Panc1 (cell line): ENCODE measurements around the gene ABHD4. TPM values are rescaled to one million over a fixed set of nuclear protein-coding genes. Genes with fewer than 3 reads are reported as not detected.

ENCODE experiments used
- ATAC-seq: fragments of 200-7000 bp; cut with Tn5 transposase; 2 replicates; pipeline ENCODE4 v1.9.1; 2020; ENCODE audit warnings: mild to moderate bottlenecking, moderate library complexity
- BruUV-seq: library from RNA; stranded (reverse); fragments of 400-500 nt; replicated peaks from 2 replicates; lab custom pipeline; 2021; lab: Mats Ljungman, UMichigan
- CTCF ChIA-PET: fragments of 300-600 bp; sonication (Branson Sonifier 250); formaldehyde crosslinking; loops from one replicate; lab custom pipeline; 2022; ENCODE audit warnings: antibody characterized with exemption; lab: Charles Lee
- POLR2A ChIA-PET: fragments of 300-600 bp; sonication (Branson Sonifier 250); formaldehyde crosslinking; loops from one replicate; lab custom pipeline; 2022; ENCODE audit warnings: antibody characterized with exemption; lab: Charles Lee
- DNase-seq: peaks from one replicate; pipeline ENCODE4 v3.0.0-alpha.2; 2010; ENCODE audit warnings: low read depth, low spot score
- H3K27ac ChIP-seq: 2 replicates; pipeline ENCODE4 v1.5.1; 2011; ENCODE audit warnings: mild to moderate bottlenecking, low read length, inconsistent platforms
- H3K27me3 ChIP-seq: fragments of 200-500 bp; sonication (Bioruptor generic); 2 replicates; pipeline ENCODE4 v1.6.0; 2014; ENCODE audit warnings: low read length, inconsistent platforms; ENCODE audit not compliant: control insufficient read depth, insufficient read depth
- H3K36me3 ChIP-seq: fragments of 200-500 bp; sonication (Bioruptor generic); 2 replicates; pipeline ENCODE4 v1.5.1; 2014; ENCODE audit warnings: inconsistent platforms, mild to moderate bottlenecking, low read length, moderate library complexity; ENCODE audit not compliant: control insufficient read depth, insufficient read depth
- H3K4me1 ChIP-seq: 2 replicates; pipeline ENCODE4 v1.5.1; 2011; ENCODE audit warnings: inconsistent platforms, mild to moderate bottlenecking, low read length, moderate library complexity; ENCODE audit not compliant: control insufficient read depth, insufficient read depth
- H3K4me3 ChIP-seq, 2 experiments: 2 replicates each; pipeline ENCODE4 v1.5.1; 2011 to 2012; ENCODE audit warnings: low read depth in 2 of 2, low read length in 2 of 2, mild to moderate bottlenecking in 2 of 2, inconsistent platforms in 1 of 2, moderate library complexity in 1 of 2
- H3K9me3 ChIP-seq: fragments of 200-500 bp; sonication (Bioruptor generic); 2 replicates; pipeline ENCODE4 v1.5.1; 2014; ENCODE audit warnings: low read depth, mild to moderate bottlenecking, inconsistent platforms, low read length, moderate library complexity; ENCODE audit not compliant: control insufficient read depth, insufficient read depth
- CTCF ChIP-seq: fragments of 450-650 bp; IDR thresholded peaks from 2 replicates; pipeline ENCODE4 v1.5.1; 2017; ENCODE audit warnings: mild to moderate bottlenecking
- POLR2AphosphoS5 ChIP-seq: IDR thresholded peaks from 2 replicates; pipeline ENCODE4 v1.6.1; 2012; ENCODE audit warnings: mild to moderate bottlenecking, low read depth, low read length, moderate library complexity
- REST ChIP-seq, 2 experiments: IDR thresholded peaks; 2 replicates each; pipeline ENCODE4 v1.6.1; 2011 to 2012; ENCODE audit warnings: low read depth in 2 of 2, control low read depth in 1 of 2, low read length in 1 of 2, mild to moderate bottlenecking in 1 of 2, moderate library complexity in 1 of 2; ENCODE audit not compliant: insufficient read depth in 1 of 2
- SIN3A ChIP-seq: IDR thresholded peaks from 2 replicates; pipeline ENCODE4 v1.6.1; 2012; ENCODE audit warnings: low read depth, mild to moderate bottlenecking, low read length, moderate library complexity, borderline replicate concordance; ENCODE audit not compliant: insufficient read depth
- TCF7L2 ChIP-seq: IDR thresholded peaks from 2 replicates; pipeline ENCODE4 v1.6.1; 2011; ENCODE audit warnings: mild to moderate bottlenecking, low read depth, low read length, inconsistent platforms
- in situ Hi-C: cut with HindIII; loops from 2 replicates; pipeline ENCODE4 v1.10.0; 2016; ENCODE audit warnings: low sequenced_read_pairs, low pct_unique_long_range_greater_than_20kb
- intact Hi-C: fragments of 100-400 bp; cut with micrococcal nuclease; formaldehyde crosslinking; loops from one replicate; pipeline ENCODE4 v1.10.0; 2022; ENCODE audit not compliant: unreplicated experiment
- total RNA-seq: library from RNA; stranded (reverse); gene quantifications from one replicate; pipeline ENCODE4 v1.2.1, GENCODE V29; 2021; ENCODE audit not compliant: unreplicated experiment

The ABHD4 gene
- total RNA-seq, 1 experiment from 2014 or later, result 5.1 TPM

- DNase-seq (no peak), ATAC-seq (no peak)
- H3K36me3 ChIP-seq, result peaks cover 3% of the 10 kb centered on the region
- no peak overlapping the region for H3K27ac ChIP-seq
- ChIA-PET CTCF (no interaction called here), POLR2A (interaction anchor here (0.6 kb wide), 1 partner anchor 279 kb away, joined by 3 read pairs; no protein-coding TSS in a partner anchor)
- H3K27me3 ChIP-seq, result no peaks in the 10 kb centered on the region
- intact Hi-C loops (no loop called here), in situ Hi-C loops (no loop called here)
- no peaks in the 10 kb centered on the region for H3K9me3 ChIP-seq
- no TSS peak for BruUV-seq
- H3K4me1 ChIP-seq, result 0 out of 2 replicates have a peak, but pooled peaks cover 2% of the 10 kb centered on the region
- H3K4me3 ChIP-seq, result no peak overlapping the region
- TF ChIP-seq SIN3A (no peak), REST (IDR thresholded peaks at IDR 0.05; ENCODE audit: insufficient read depth in 1 of 2, low read depth in 2 of 2, low read length in 1 of 2) (no peak), TCF7L2 (no peak), POLR2AphosphoS5 (no peak), CTCF (no peak)
Measured at GRCh38 chr14:22560662-22561365, 37.3 kb upstream of the ABHD4 start.

DNA sequence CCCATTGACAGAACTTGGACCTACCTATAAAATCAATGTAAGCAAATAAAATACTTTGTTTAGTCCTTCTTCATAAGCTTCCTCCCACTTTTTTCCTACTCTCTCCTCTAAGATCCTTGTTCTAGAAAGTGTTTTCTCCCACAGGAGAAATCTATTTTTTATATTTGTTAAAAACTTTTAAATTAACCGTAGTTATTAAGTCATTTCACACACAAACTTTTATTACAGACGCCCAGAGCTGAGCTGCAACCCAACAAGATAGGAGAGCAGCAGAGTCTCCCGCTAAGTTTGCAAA lies 36.8 kb upstream of the ABHD4 start:
- Histone ChIP-seq H3K4me3 (no peak overlapping the region), H3K36me3 (peaks cover 3% of the 10 kb centered on the region), H3K4me1 (0 out of 2 replicates have a peak, but pooled peaks cover 2% of the 10 kb centered on the region), H3K27me3 (no peaks in the 10 kb centered on the region), H3K9me3 (no peaks in the 10 kb centered on the region), H3K27ac (no peak overlapping the region)
- in situ Hi-C loops (no loop called here), intact Hi-C loops (no loop called here)
- ChIA-PET CTCF (no interaction called here), POLR2A (interaction anchor here (0.6 kb wide), 1 partner anchor 280 kb away, joined by 3 read pairs; no protein-coding TSS in a partner anchor)
- BruUV-seq, result no TSS peak
- TF ChIP-seq REST (IDR thresholded peaks at IDR 0.05; ENCODE audit: insufficient read depth in 1 of 2, low read depth in 2 of 2, low read length in 1 of 2) (no peak), SIN3A (no peak), POLR2AphosphoS5 (no peak), TCF7L2 (no peak), CTCF (no peak)
- DNase-seq (no peak), ATAC-seq (no peak)
